Measurements from ENCODE around the gene GSTT2.

The GSTT2 gene

DNA sequence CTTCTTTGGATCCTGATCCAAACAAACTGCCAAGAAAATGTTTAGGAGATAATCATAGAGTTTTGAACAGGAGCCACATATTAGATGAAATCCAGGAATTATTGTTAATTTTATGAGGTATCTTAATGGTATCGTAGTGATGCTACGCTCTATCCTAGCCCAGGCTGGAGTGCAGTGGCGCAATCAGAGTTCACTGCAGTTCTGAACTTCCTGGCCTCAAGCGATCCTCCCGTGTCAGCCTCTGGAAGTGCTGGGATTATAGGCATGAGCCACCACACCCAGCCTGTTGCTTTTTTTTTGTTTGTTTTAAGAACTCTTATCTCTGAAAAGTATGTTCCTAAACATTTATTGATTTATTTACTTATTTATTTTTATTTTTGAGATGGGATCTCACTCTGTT lies 22.9 kb downstream of the GSTT2 start:
- TF ChIP-seq, protein P1, sequence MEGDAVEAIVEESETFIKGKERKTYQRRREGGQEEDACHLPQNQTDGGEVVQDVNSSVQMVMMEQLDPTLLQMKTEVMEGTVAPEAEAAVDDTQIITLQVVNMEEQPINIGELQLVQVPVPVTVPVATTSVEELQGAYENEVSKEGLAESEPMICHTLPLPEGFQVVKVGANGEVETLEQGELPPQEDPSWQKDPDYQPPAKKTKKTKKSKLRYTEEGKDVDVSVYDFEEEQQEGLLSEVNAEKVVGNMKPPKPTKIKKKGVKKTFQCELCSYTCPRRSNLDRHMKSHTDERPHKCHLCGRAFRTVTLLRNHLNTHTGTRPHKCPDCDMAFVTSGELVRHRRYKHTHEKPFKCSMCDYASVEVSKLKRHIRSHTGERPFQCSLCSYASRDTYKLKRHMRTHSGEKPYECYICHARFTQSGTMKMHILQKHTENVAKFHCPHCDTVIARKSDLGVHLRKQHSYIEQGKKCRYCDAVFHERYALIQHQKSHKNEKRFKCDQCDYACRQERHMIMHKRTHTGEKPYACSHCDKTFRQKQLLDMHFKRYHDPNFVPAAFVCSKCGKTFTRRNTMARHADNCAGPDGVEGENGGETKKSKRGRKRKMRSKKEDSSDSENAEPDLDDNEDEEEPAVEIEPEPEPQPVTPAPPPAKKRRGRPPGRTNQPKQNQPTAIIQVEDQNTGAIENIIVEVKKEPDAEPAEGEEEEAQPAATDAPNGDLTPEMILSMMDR (IDR thresholded peaks at IDR 0.05; ENCODE audit: borderline replicate concordance, insufficient read depth, low read depth, low read length), result no peak
- no peak overlapping the region for H3K4me3 ChIP-seq (ENCODE audit: low read depth, low read length)

DNA sequence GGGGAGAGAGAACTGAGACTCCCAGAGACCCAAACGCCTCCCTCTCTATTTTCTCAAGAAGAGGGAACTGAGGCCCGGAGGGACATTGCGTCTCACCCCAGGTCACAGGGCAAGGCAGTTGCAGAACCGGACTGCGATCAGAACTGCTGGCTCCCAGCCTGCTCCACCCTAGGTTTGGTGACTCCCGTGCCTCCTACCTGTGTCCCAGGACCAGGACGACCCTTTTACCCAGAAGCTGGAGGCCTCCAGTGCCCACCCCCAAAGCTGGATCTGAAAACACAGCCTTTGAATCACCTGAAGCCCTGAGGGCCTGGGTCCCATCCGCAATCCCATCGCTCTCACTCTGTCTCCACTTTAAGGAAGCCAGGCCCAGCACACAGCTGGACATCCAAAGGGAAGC lies 24.0 kb downstream of the GSTT2 start:
- no peak overlapping the region for H3K4me3 ChIP-seq (ENCODE audit: low read depth, low read length)
- TF ChIP-seq, protein P1 (IDR thresholded peaks at IDR 0.05; ENCODE audit: borderline replicate concordance, insufficient read depth, low read depth, low read length), result no peak

DNA sequence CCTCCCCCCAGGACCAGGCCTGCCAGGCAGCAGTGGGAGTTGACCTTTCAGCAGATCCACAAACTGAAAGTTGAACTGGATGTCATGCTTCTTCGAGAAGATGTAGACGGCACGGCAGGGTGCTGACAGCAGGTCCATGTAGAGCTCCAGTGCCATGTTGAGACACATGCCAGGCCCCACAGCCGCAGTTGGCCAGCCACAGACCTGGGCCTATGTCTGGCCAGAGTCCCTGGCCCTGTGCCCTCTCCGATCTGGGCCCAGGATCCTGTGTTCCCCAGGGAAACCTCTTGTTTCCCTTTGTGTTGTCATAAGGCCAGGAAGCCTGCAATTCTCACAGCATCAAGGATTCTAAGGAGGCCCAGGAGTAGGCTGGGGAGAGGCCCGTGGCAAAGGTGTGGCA lies 25.3 kb downstream of the GSTT2 start, which contains the start of gene GSTT4:
Gene GSTT4 (minus strand): TSS at position 253 of the 400 bp plus-strand sequence. CDS start 97 bp downstream, at position 156.
- no peak within 1 kb of the TSS for H3K4me3 ChIP-seq (ENCODE audit: low read depth, low read length)
- TF ChIP-seq, protein P1 (IDR thresholded peaks at IDR 0.05; ENCODE audit: borderline replicate concordance, insufficient read depth, low read depth, low read length), result no peak

DNA sequence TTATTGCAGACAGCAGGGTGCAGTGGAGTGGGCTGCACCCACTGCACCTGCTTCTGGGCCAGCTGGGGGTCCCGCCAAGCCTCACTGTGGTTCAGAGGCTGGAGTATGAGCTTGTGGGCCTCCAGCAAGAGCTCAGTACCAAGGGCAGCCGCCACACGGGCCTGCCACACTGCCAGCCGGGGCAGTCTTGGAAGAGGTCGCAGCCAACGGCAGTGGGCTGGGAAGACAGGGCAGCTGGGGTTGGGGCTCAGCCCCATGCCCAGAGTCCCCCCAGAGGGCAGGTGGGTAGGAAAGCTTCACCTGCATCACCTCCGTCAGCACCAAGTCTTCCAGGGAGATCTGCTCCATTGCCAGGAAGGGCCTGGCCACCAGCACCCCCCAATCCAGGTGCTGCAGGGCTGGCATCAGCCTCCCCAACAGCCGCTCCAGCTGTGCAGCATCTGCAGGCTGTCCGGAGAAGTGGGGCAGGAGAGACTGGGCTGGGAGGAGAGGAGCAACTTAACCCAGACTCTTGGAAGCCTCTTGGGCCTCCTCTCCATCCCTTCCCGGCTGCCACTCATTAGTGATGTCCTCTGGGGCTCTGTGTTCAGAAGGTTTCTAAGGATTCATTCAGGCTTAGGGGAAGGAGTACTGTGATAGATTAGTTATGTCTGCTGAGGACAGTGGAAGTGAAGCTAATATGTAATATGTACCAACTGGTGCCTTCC lies 26.4 kb downstream of the GSTT2 start:
- H3K4me3 ChIP-seq (ENCODE audit: low read depth, low read length), result no peak overlapping the region
- TF ChIP-seq, protein P1 (IDR thresholded peaks at IDR 0.05; ENCODE audit: borderline replicate concordance, insufficient read depth, low read depth, low read length), result no peak

DNA sequence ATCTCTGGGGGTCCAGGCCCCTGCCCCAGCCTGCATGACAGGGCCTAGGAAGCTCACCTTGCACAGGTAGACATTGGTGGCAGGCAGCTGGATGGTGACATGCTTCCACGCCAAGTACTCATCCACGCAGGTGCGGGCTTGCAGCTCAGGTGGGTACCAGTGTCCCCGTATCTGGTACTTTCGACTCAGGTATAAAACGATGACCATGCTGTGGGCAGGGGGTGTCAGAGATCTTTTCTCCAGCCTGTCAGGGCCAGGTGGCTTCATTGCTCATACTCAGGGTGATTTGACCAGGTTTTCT lies 26.9 kb downstream of the GSTT2 start:
- TF ChIP-seq, protein P1 (IDR thresholded peaks at IDR 0.05; ENCODE audit: borderline replicate concordance, insufficient read depth, low read depth, low read length), result no peak

DNA sequence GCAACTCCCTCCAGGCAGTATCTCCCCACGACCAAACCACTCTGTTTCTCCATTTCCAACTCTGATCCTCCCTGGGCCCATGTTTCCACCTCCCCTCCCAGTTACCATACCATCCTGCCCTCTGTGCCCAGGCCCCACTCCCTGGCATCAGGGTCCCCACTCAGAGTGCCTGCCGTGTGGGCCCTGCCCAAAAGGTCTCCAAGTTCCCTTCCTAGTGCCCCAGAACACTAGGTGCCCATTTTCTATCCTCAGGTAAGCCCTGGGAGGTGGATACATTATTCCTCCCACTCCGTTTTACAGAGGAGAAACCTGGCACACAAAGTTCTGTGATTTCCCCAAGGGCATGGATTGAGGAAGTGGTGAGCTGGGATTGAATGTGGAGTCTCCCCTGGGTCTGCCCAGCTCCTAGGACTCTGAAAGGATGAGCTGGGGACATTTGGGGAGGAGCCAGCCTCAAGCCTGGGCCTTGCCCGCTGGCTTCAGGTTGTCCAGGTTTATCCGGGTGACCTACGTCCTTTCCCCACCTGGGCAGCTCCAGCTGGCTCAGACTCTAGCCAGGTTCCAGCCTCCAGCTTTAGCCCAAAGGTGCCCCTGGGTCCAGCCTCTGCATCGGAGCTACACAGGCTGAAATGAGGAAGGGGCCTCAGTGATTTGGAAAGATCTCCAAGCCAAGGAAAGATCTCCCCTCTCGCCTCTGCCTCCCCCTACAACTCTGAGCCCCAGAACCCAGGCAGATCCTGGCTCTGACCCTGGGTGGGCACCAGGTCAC lies 27.5 kb downstream of the GSTT2 start:
- TF ChIP-seq, protein P1 (IDR thresholded peaks at IDR 0.05; ENCODE audit: borderline replicate concordance, insufficient read depth, low read depth, low read length), result no peak
- H3K4me3 ChIP-seq (ENCODE audit: low read depth, low read length), result no peak overlapping the region

More for the DNA sequence above, 26.9 kb downstream of the GSTT2 start:
- H3K4me3 ChIP-seq (ENCODE audit: low read depth, low read length), result no peak overlapping the region

DNA sequence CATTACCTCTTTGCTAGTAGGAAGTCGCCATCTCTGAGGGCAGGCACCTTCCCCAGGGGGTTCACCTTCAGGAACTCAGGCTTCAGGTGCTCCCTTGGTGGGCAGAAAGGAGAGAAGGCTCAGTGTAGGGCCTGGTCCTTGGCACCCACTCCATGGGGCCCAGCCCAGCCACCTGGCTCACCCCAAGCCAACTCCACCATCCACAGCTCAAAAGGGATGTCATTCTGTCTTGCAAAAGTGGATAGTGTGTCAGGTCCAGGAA lies 28.0 kb downstream of the GSTT2 start:
- TF ChIP-seq, protein P1 (IDR thresholded peaks at IDR 0.05; ENCODE audit: borderline replicate concordance, insufficient read depth, low read depth, low read length), result no peak
- no peak overlapping the region for H3K4me3 ChIP-seq (ENCODE audit: low read depth, low read length)

Measured in GM12875 (cell line).